Measurements from ENCODE around the gene NDOR1.

GRCh38 chr9:137199411-137200121 is 5.9 kb upstream of the NDOR1 start:
- TF ChIP-seq, protein P1, sequence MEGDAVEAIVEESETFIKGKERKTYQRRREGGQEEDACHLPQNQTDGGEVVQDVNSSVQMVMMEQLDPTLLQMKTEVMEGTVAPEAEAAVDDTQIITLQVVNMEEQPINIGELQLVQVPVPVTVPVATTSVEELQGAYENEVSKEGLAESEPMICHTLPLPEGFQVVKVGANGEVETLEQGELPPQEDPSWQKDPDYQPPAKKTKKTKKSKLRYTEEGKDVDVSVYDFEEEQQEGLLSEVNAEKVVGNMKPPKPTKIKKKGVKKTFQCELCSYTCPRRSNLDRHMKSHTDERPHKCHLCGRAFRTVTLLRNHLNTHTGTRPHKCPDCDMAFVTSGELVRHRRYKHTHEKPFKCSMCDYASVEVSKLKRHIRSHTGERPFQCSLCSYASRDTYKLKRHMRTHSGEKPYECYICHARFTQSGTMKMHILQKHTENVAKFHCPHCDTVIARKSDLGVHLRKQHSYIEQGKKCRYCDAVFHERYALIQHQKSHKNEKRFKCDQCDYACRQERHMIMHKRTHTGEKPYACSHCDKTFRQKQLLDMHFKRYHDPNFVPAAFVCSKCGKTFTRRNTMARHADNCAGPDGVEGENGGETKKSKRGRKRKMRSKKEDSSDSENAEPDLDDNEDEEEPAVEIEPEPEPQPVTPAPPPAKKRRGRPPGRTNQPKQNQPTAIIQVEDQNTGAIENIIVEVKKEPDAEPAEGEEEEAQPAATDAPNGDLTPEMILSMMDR (conservative IDR thresholded peaks at IDR 0.05 in 1 of 2, IDR thresholded peaks at IDR 0.05 in 1 of 2; ENCODE audit: extremely low read depth in 1 of 2, insufficient read depth in 1 of 2, low read depth in 1 of 2, low read length in 2 of 2): no peak
- no peak for TF ChIP-seq EZH2 (IDR thresholded peaks at IDR 0.05; ENCODE audit: borderline replicate concordance, low read length)
